Uterus (tissue), 2 donors: Measurements from ENCODE around the gene RTP2.

Experiments
- POLR2A ChIP-seq, 2 donors: fragments of 450-650 bp; IDR thresholded peaks; one replicate each; pipeline ENCODE4 v1.6.1; 2016; ENCODE audit warnings: antibody characterized with exemption in 2 of 2, mild to moderate bottlenecking in 1 of 2, moderate library complexity in 1 of 2
- TF ChIP-seq, protein P1 (sequence below), 4 experiments: fragments of 200-600 bp in 2 of 4; fragments of 450-650 bp in 2 of 4; sonication (generic) in 2 of 4; IDR thresholded peaks; one replicate each; pipeline ENCODE4 v1.5.1; 2016 to 2019; ENCODE audit warnings: antibody characterized with exemption in 4 of 4, mild to moderate bottlenecking in 2 of 4, moderate library complexity in 1 of 4

DNA sequence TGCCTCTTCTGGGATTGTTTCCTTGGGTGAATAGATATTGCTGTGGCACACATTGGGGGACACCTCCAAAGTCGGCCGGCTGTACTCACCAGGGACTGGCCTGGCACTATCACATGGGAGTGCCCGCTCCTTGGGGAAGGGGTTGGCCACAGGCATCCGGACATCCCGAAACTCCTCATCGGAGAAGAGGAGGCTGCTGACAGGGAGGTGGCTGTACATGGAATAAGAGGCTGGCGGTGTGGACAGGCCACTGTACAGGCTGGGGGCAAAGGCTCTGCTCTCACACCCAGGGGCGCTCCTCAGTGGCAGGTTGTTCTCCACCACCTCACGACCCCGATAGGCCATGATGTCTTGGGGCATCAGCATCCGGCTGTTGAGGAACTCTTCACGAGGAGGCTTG, 27.2 kb upstream of the RTP2 start:
- TF ChIP-seq POLR2A (IDR thresholded peaks at IDR 0.05) = no peak
- TF ChIP-seq, protein P1, sequence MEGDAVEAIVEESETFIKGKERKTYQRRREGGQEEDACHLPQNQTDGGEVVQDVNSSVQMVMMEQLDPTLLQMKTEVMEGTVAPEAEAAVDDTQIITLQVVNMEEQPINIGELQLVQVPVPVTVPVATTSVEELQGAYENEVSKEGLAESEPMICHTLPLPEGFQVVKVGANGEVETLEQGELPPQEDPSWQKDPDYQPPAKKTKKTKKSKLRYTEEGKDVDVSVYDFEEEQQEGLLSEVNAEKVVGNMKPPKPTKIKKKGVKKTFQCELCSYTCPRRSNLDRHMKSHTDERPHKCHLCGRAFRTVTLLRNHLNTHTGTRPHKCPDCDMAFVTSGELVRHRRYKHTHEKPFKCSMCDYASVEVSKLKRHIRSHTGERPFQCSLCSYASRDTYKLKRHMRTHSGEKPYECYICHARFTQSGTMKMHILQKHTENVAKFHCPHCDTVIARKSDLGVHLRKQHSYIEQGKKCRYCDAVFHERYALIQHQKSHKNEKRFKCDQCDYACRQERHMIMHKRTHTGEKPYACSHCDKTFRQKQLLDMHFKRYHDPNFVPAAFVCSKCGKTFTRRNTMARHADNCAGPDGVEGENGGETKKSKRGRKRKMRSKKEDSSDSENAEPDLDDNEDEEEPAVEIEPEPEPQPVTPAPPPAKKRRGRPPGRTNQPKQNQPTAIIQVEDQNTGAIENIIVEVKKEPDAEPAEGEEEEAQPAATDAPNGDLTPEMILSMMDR (IDR thresholded peaks at IDR 0.05) = no peak
